Measurements from ENCODE around the gene OR2AK2. TPM values are rescaled to one million over a fixed set of nuclear protein-coding genes. Genes with fewer than 3 reads are reported as not detected.

The OR2AK2 gene
- total and polyA plus RNA-seq, 2 of the 8 experiments (the other 6 are each of a cell fraction or from before 2014, with no cell fraction given) = not detected

GRCh38 chr1:247936415-247936814, 28.6 kb upstream of the OR2AK2 start:
- H2BK12ac ChIP-seq (ENCODE audit: low read depth, low read length) = no peak overlapping the region
- FAIRE-seq (no peak), DNase-seq (ENCODE audit: low read depth in 1 of 2, low spot score in 2 of 2) (no peak)
- no peaks in the 10 kb centered on the region for H3K79me2 ChIP-seq (ENCODE audit: control insufficient read depth in 1 of 2, insufficient read depth in 2 of 2, low read length in 2 of 2)
- no peak overlapping the region for H4K8ac ChIP-seq (ENCODE audit: extremely low read depth, insufficient read depth, low read length)
- H3K4ac ChIP-seq (replicated peaks; ENCODE audit: insufficient read length, low read depth, low read length) = no peak overlapping the region
- no peak overlapping the region for H3K23ac ChIP-seq (ENCODE audit: insufficient read length)
- no peak overlapping the region for H4K91ac ChIP-seq (replicated peaks; ENCODE audit: insufficient read length, low read length)
- H2AK5ac ChIP-seq (ENCODE audit: low read depth, low read length) = no peak overlapping the region
- H3K4me3 ChIP-seq (ENCODE audit: extremely low read depth in 1 of 4, insufficient read depth in 2 of 4, low read depth in 3 of 4, low read length in 4 of 4) = no peak overlapping the region
- no peak overlapping the region for H3K27ac ChIP-seq (ENCODE audit: low read depth, low read length)
- no peak overlapping the region for H2BK15ac ChIP-seq (ENCODE audit: low read length)
- H2AFZ ChIP-seq (ENCODE audit: low read length) = no peak overlapping the region
- no peak overlapping the region for H3K4me2 ChIP-seq (ENCODE audit: insufficient read depth in 1 of 2, low read depth in 2 of 2, low read length in 2 of 2)
- no peak overlapping the region for H2BK20ac ChIP-seq (ENCODE audit: low read length)
- no peak overlapping the region for H2BK120ac ChIP-seq (replicated peaks; ENCODE audit: low read depth, low read length)
- H3K9me3 ChIP-seq (ENCODE audit: insufficient read depth in 2 of 2, low read depth in 1 of 2, low read length in 1 of 2) = peaks cover 60 to 63% of the 10 kb centered on the region in 2 experiments
- no peak for TF ChIP-seq MAFK (IDR thresholded peaks at IDR 0.05; ENCODE audit: low read depth, low read length)
- TF ChIP-seq TAF1 (IDR thresholded peaks at IDR 0.05; ENCODE audit: low read depth, low read length) = no peak
- TF ChIP-seq CHD2 (IDR thresholded peaks at IDR 0.05; ENCODE audit: low read length) = no peak
- no peak for TF ChIP-seq TBP (IDR thresholded peaks at IDR 0.05; ENCODE audit: low read depth, low read length)
- no peak for TF ChIP-seq JUND (IDR thresholded peaks at IDR 0.05; ENCODE audit: low read length)
- TF ChIP-seq BCL11A (IDR thresholded peaks at IDR 0.05; ENCODE audit: low read depth in 2 of 2, low read length in 2 of 2) = no peak
- TF ChIP-seq CREB1 (IDR thresholded peaks at IDR 0.05) = no peak
- no peak for TF ChIP-seq SUZ12 (IDR thresholded peaks at IDR 0.05; ENCODE audit: low read length)
- TF ChIP-seq KDM4A (IDR thresholded peaks at IDR 0.05; ENCODE audit: low read depth, low read length, severe bottlenecking) = no peak
- no peak for TF ChIP-seq YY1 (IDR thresholded peaks at IDR 0.05; ENCODE audit: low read depth, low read length)
- no peak for TF ChIP-seq CTBP2 (IDR thresholded peaks at IDR 0.05; ENCODE audit: borderline replicate concordance, insufficient read depth, insufficient read length, low read length)
- no peak for TF ChIP-seq TCF12 (IDR thresholded peaks at IDR 0.05; ENCODE audit: low read depth, low read length)
- TF ChIP-seq RXRA (IDR thresholded peaks at IDR 0.05; ENCODE audit: insufficient read depth, low read depth, low read length) = no peak
- no peak for TF ChIP-seq SIX5 (IDR thresholded peaks at IDR 0.05; ENCODE audit: low read depth, low read length)
- H3K79me1 ChIP-seq (ENCODE audit: low read depth, low read length) = no peaks in the 10 kb centered on the region
- no peaks in the 10 kb centered on the region for H3K36me3 ChIP-seq (ENCODE audit: control insufficient read depth in 2 of 4, insufficient read depth in 4 of 4, low read length in 3 of 4)
- H3K23me2 ChIP-seq (ENCODE audit: low read depth, low read length) = no peaks in the 10 kb centered on the region
- no peak overlapping the region for H4K5ac ChIP-seq (ENCODE audit: insufficient read length, low read depth, low read length)
- CTCF ChIA-PET (ENCODE audit: partially characterized antibody) = interaction anchor here (0.7 to 1.2 kb wide), 7 partner anchors 9 to 862 kb away, joined by 3 to 4 read pairs (median 3); no protein-coding TSS in a partner anchor
- H3K14ac ChIP-seq (ENCODE audit: insufficient read length) = no peak overlapping the region
- no peaks in the 10 kb centered on the region for H3K27me3 ChIP-seq (replicated peaks in 1 of 4; ENCODE audit: control insufficient read depth in 3 of 4, extremely low read depth in 1 of 4, insufficient read depth in 3 of 4, low read length in 3 of 4)
- H3K18ac ChIP-seq (ENCODE audit: extremely low read depth, low read length) = no peak overlapping the region
- no peak overlapping the region for H2BK5ac ChIP-seq (ENCODE audit: low read depth, low read length)
- no peaks in the 10 kb centered on the region for H3K4me1 ChIP-seq (replicated peaks in 1 of 4; ENCODE audit: control insufficient read depth in 3 of 4, insufficient read depth in 4 of 4, low read length in 3 of 4)
- WGBS, 2 experiments (ENCODE audit: extremely low coverage in 1 of 2, insufficient coverage in 1 of 2, insufficient read length in 1 of 2, insufficient replicate concordance in 2 of 2, low coverage in 1 of 2, low lambda C conversion rate in 2 of 2, missing lambda C conversion rate in 1 of 2) = 86% methylated on average over 18 of the region's 18 CpGs; no CpG with 5 or more reads in 1 of the 2 experiments
- H3K9ac ChIP-seq (replicated peaks in 1 of 4; ENCODE audit: extremely low read depth in 1 of 4, low read depth in 3 of 4, low read length in 3 of 4) = no peak overlapping the region
- POLR2A ChIA-PET (ENCODE audit: partially characterized antibody) = no interaction called here
- H4K20me1 ChIP-seq (replicated peaks in 1 of 2; ENCODE audit: control insufficient read depth in 1 of 2, insufficient read depth in 2 of 2, low read length in 2 of 2) = no peaks in the 10 kb centered on the region
- no peak overlapping the region for H3K56ac ChIP-seq (replicated peaks; ENCODE audit: insufficient read length, low read depth, low read length)
